Epithelial cell of proximal tubule (primary cell): Measurements from ENCODE around the gene EFCAB11. TPM values are rescaled to one million over a fixed set of nuclear protein-coding genes. Genes with fewer than 3 reads are reported as not detected.

Source experiments
- DNase-seq: peaks from one replicate; pipeline ENCODE4 v3.0.0-alpha.2; 2011; ENCODE audit warnings: low read depth
- H3K4me3 ChIP-seq: 2 replicates; pipeline ENCODE4 v1.5.1; 2011; ENCODE audit warnings: low read depth, mild to moderate bottlenecking, low read length
- total RNA-seq: library from RNA; depleted of rRNA; stranded (reverse); fragments of >200 nt; gene quantifications from 2 replicates; pipeline ENCODE4 v1.2.3, GENCODE V29; 2015
- TF ChIP-seq, protein P1 (sequence below): conservative IDR thresholded peaks from 2 replicates; pipeline ENCODE4 v1.5.1; 2012; ENCODE audit warnings: low read depth, mild to moderate bottlenecking, low read length

Gene EFCAB11
- total RNA-seq, 1 donor from 2014 or later: 17.4 TPM

DNA sequence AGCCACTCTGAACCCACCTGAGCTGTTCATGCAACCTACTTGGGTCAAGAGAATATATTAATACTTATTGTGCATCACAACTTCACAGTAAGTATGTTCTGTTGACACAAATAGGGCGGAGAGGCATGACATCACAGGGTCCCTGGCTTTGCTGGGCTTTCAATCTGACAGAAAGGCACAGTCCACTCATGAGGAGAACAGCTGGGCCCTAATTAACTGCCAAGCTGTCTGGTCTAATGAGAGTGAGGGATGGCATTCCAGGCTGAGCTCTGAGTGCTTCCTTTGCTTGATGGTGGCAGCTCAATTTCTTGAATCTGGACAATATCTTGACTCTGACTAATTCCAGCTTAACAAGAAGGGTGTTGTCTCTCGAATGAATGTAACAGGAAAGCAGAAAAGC is 2.0 kb downstream of the EFCAB11 start:
- no peak overlapping the region for H3K4me3 ChIP-seq
- no peak for DNase-seq
- TF ChIP-seq, protein P1, sequence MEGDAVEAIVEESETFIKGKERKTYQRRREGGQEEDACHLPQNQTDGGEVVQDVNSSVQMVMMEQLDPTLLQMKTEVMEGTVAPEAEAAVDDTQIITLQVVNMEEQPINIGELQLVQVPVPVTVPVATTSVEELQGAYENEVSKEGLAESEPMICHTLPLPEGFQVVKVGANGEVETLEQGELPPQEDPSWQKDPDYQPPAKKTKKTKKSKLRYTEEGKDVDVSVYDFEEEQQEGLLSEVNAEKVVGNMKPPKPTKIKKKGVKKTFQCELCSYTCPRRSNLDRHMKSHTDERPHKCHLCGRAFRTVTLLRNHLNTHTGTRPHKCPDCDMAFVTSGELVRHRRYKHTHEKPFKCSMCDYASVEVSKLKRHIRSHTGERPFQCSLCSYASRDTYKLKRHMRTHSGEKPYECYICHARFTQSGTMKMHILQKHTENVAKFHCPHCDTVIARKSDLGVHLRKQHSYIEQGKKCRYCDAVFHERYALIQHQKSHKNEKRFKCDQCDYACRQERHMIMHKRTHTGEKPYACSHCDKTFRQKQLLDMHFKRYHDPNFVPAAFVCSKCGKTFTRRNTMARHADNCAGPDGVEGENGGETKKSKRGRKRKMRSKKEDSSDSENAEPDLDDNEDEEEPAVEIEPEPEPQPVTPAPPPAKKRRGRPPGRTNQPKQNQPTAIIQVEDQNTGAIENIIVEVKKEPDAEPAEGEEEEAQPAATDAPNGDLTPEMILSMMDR: no peak

DNA sequence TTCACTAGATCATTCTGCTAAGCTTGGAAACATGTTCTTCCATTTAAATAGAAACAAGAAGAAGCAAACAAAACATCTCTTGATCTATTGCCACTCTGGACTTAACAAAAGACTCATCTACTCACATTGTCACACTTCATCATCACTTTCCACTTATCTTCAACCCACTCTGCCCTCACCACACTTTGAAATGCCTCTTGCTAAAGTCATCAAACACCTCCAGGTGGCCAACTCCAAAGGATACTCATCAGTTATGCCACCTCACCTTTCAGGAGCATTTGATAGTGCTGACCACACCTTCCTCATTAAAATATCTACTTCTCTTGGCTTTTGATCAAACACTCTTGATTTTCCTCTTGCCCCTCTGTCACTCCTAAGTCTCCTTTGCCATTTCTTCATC is 7.2 kb downstream of the EFCAB11 start:
- TF ChIP-seq, protein P1: no peak
- DNase-seq: no peak
- H3K4me3 ChIP-seq: no peak overlapping the region

DNA sequence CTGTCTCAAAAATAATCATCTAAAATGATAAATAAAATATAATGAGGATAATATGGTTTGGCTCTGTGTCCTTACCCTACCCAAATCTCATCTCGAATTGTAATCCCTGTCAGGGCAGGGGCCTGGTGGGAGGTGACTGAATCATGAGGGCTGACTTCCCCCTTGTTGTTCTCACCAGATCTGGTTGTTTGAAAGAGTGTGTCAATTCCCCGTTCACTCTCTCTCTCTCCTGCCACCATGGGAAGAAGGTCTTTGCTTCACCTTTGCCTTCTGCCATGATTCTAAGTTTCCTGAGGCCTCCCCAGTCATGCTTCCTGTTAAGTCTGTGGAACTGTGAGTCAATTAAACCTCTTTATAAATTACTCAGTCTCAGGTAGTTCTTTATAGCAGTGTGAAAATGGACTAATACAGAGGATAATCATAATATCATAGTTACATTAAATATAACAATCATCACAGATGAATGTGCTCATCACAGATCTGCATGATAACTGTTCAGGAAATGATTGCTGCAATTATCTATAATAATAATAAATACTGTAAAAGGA is 12.6 kb downstream of the EFCAB11 start:
- no peak overlapping the region for H3K4me3 ChIP-seq
- DNase-seq: no peak
- TF ChIP-seq, protein P1: no peak

DNA sequence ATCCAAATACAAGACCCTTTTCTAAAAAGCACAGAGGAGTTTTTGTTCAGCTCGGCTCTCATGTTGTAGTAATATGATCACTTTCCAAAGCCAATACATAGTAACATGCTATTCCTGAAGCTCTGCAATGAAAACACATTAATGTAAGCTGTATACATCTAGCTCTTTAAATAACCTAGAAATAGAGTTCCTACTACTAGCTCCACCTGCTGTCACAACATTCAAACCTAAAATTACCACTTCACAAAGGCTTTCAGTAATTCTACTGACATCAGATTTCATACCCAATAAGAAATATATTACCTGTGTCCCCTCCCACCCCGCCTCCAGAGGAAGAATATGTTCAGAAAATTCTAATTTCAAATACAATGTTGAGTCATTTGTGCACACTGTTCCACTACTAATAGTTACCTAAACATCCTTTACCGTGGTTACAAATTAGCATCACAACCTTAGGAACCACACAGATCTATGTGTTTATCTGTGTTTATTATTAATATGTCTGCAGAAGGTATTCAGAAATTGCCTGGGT is 17.8 kb downstream of the EFCAB11 start:
- DNase-seq: no peak
- TF ChIP-seq, protein P1: peak; percentile 17
- no peak overlapping the region for H3K4me3 ChIP-seq

DNA sequence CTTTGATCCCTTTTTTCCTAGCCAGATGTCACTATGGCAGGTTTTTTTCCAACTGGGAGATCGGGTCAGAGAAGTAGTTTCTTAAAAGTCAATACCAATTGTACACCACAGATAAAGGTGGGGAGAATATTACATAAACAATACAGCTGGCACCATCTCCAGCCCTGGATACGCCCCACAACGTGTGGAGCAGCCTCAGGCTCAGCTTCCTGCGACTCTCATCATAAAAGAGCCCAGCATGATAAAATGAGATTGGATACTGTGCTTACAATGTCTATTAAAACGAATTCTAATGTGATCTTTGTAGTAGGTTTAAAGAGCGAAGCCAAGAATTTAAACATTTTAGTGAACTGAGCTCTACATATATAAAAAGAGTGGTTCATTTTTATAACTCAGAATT is 21.5 kb downstream of the EFCAB11 start:
- DNase-seq: no peak
- TF ChIP-seq, protein P1: no peak

DNA sequence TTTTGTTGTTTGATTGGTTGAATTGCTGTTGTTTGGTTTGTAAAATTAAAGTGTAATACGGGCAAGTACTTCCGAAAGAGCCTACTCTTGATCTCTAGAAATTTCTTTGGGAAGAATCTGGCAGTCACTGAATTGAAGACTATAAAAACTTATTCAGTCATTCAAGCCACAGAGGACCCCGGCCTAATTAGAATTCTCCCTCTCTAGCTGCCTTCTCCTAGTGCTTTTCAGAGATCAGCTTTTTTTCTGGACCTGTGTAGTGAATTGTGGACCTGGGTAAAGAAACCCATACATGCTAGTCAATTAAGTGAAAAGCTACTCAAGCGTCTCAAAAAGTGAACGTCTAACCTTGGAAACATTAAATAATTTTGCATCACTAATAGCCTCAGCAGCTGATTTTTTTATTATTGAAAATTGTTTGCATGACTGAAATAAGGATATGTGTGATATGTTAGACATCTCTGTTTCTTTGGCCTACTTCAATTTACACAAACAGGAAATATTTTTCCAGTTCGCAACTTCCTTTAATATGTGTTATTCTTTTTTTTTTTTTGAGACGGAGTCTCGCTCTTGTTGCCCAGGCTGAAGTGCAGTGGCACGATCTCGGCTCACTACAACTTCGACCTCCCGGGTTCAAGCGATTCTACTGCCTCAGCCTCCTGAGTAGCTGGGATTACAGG is 27.2 kb downstream of the EFCAB11 start:
- TF ChIP-seq, protein P1: no peak
- H3K4me3 ChIP-seq: no peak overlapping the region
- no peak for DNase-seq

More for the DNA sequence above, 21.5 kb downstream of the EFCAB11 start:
- H3K4me3 ChIP-seq: no peak overlapping the region
